ENCODE results near the gene KIAA1671.

KIAA1671 gene

GRCh38 chr22:25023879-25024278 is 71.4 kb downstream of the KIAA1671 start:
- DNase-seq (ENCODE audit: low spot score), result no peak
- H3K27ac ChIP-seq, result peak overlapping the region; percentile 90
- TF ChIP-seq, protein P1, sequence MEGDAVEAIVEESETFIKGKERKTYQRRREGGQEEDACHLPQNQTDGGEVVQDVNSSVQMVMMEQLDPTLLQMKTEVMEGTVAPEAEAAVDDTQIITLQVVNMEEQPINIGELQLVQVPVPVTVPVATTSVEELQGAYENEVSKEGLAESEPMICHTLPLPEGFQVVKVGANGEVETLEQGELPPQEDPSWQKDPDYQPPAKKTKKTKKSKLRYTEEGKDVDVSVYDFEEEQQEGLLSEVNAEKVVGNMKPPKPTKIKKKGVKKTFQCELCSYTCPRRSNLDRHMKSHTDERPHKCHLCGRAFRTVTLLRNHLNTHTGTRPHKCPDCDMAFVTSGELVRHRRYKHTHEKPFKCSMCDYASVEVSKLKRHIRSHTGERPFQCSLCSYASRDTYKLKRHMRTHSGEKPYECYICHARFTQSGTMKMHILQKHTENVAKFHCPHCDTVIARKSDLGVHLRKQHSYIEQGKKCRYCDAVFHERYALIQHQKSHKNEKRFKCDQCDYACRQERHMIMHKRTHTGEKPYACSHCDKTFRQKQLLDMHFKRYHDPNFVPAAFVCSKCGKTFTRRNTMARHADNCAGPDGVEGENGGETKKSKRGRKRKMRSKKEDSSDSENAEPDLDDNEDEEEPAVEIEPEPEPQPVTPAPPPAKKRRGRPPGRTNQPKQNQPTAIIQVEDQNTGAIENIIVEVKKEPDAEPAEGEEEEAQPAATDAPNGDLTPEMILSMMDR (conservative IDR thresholded peaks at IDR 0.05; ENCODE audit: low read depth), result no peak
- CTCF ChIA-PET, result no interaction called here
- POLR2A ChIA-PET (ENCODE audit: low non-redundant PET), result no interaction called here

GRCh38 chr22:25024895-25025294 is 72.4 kb downstream of the KIAA1671 start:
- TF ChIP-seq, protein P1 (conservative IDR thresholded peaks at IDR 0.05; ENCODE audit: low read depth), result no peak
- ChIA-PET POLR2A (ENCODE audit: low non-redundant PET) (no interaction called here), CTCF (no interaction called here)
- DNase-seq (ENCODE audit: low spot score), result no peak
- peak overlapping the region; percentile 90 for H3K27ac ChIP-seq

GRCh38 chr22:25025491-25026400 is 73.2 kb downstream of the KIAA1671 start:
- CTCF ChIA-PET, result interaction anchor here (0.6 to 1.2 kb wide), 4 partner anchors 32 to 250 kb away, joined by 3 to 5 read pairs (median 3); no protein-coding TSS in a partner anchor
- TF ChIP-seq, protein P1 (conservative IDR thresholded peaks at IDR 0.05; ENCODE audit: low read depth), result no peak
- DNase-seq (ENCODE audit: low spot score), result peak; percentile 42
- H3K27ac ChIP-seq, result peak overlapping the region; percentile 90
- POLR2A ChIA-PET (ENCODE audit: low non-redundant PET), result no interaction called here

- ChIA-PET POLR2A (ENCODE audit: low non-redundant PET) (no interaction called here), CTCF (interaction anchor here (0.9 to 1.0 kb wide), 2 partner anchors 32 to 88 kb away, joined by 3 read pairs; no protein-coding TSS in a partner anchor)
- H3K27ac ChIP-seq, result peak overlapping the region; percentile 90
- peak; percentile 33 for DNase-seq (ENCODE audit: low spot score)
- TF ChIP-seq, protein P1 (conservative IDR thresholded peaks at IDR 0.05; ENCODE audit: low read depth), result no peak
Observed at GRCh38 chr22:25027043-25027906, 74.8 kb downstream of the KIAA1671 start.

DNA sequence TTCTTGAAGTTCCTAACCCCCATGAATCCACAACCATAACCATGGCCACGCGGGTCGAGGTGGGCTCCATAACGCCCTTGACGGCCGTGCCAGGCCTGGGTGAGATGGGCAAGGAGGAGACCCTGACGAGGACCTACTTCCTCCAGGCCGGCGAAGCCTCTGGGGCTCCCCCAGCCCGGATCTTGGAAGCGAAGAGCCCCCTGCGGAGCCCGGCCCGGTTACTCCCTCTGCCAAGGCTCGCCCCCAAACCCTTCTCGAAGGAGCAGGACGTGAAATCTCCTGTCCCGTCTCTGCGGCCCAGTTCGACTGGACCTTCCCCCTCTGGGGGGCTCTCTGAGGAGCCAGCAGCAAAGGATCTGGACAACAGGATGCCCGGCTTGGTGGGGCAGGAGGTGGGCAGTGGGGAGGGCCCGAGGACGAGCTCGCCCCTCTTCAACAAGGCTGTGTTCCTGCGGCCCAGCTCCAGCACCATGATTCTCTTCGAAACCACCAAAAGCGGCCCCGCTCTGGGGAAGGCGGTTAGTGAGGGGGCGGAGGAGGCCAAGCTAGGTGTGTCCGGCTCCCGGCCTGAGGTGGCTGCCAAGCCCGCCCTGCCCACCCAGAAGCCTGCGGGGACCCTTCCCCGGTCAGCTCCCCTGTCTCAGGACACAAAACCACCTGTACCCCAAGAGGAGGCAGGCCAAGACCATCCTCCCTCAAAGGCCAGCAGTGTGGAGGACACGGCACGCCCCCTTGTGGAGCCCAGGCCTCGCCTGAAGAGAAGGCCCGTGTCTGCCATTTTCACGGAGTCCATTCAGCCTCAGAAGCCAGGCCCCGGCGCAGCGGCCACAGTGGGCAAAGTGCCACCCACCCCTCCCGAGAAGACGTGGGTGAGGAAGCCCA is 75.7 kb downstream of the KIAA1671 start:
- ChIA-PET CTCF (interaction anchor here (1.0 kb wide), 1 partner anchor 33 kb away, joined by 3 read pairs; no protein-coding TSS in a partner anchor), POLR2A (ENCODE audit: low non-redundant PET) (no interaction called here)
- TF ChIP-seq, protein P1 (conservative IDR thresholded peaks at IDR 0.05; ENCODE audit: low read depth), result peak; percentile 34
- no peak for DNase-seq (ENCODE audit: low spot score)
- peak overlapping the region; percentile 90 for H3K27ac ChIP-seq
